ENCODE measurements around the gene RAB44.

RAB44 gene

GRCh38 chr6:36779227-36779626, 81.6 kb downstream of the RAB44 start:
- TF ChIP-seq MYC (IDR thresholded peaks at IDR 0.05; ENCODE audit: low read depth, low read length) (no peak), POLR2A (IDR thresholded peaks at IDR 0.05; ENCODE audit: extremely low read depth, insufficient read length) (no peak)
- TF ChIP-seq, protein P1, sequence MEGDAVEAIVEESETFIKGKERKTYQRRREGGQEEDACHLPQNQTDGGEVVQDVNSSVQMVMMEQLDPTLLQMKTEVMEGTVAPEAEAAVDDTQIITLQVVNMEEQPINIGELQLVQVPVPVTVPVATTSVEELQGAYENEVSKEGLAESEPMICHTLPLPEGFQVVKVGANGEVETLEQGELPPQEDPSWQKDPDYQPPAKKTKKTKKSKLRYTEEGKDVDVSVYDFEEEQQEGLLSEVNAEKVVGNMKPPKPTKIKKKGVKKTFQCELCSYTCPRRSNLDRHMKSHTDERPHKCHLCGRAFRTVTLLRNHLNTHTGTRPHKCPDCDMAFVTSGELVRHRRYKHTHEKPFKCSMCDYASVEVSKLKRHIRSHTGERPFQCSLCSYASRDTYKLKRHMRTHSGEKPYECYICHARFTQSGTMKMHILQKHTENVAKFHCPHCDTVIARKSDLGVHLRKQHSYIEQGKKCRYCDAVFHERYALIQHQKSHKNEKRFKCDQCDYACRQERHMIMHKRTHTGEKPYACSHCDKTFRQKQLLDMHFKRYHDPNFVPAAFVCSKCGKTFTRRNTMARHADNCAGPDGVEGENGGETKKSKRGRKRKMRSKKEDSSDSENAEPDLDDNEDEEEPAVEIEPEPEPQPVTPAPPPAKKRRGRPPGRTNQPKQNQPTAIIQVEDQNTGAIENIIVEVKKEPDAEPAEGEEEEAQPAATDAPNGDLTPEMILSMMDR (IDR thresholded peaks at IDR 0.05; ENCODE audit: low read depth, low read length) = no peak
- TF ChIP-seq, protein P2, sequence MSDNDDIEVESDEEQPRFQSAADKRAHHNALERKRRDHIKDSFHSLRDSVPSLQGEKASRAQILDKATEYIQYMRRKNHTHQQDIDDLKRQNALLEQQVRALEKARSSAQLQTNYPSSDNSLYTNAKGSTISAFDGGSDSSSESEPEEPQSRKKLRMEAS (IDR thresholded peaks at IDR 0.05; ENCODE audit: low read depth, low read length) = no peak
- H3K4me3 ChIP-seq (ENCODE audit: low read depth, low read length) = no peak overlapping the region
- DNase-seq (ENCODE audit: low read depth) = no peak

- TF ChIP-seq POLR2A (IDR thresholded peaks at IDR 0.05; ENCODE audit: extremely low read depth, insufficient read length) (no peak), MYC (IDR thresholded peaks at IDR 0.05; ENCODE audit: low read depth, low read length) (no peak)
- no peak overlapping the region for H3K4me3 ChIP-seq (ENCODE audit: low read depth, low read length)
- peak; percentile 80 for DNase-seq (ENCODE audit: low read depth)
These were observed 83.0 kb downstream of the RAB44 start for GRCh38 chr6:36780442-36781177.

DNA sequence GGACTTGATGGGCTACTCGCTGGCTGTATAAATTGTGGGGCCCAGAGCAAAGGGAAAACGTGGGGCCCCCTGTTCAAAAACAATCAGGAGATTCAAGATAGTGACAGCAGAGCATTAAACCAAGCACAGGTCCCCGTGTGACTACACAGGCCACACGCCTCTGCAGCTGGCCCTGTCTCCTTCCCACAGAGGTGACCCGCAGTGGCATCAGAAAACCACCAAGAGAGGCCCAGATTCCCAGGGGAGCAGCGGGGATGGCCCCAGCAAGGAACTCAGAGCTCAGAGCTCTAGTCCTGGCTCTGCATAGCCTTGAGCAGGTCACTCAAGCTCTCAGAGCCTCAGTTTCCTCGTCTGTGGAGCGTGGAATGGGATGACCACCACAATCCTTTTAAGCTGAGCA, 84.0 kb downstream of the RAB44 start:
- H3K4me3 ChIP-seq (ENCODE audit: low read depth, low read length) = no peak overlapping the region
- TF ChIP-seq, protein P1 (IDR thresholded peaks at IDR 0.05; ENCODE audit: low read depth, low read length) = no peak
- TF ChIP-seq, protein P2 (IDR thresholded peaks at IDR 0.05; ENCODE audit: low read depth, low read length) = no peak
- TF ChIP-seq MYC (IDR thresholded peaks at IDR 0.05; ENCODE audit: low read depth, low read length) (no peak), POLR2A (IDR thresholded peaks at IDR 0.05; ENCODE audit: extremely low read depth, insufficient read length) (no peak)
- peak; percentile 90 for DNase-seq (ENCODE audit: low read depth)
